ENCODE data around the gene LCE1C. TPM values are rescaled to one million over a fixed set of nuclear protein-coding genes. Genes with fewer than 3 reads are reported as not detected.

LCE1C gene
- total RNA-seq: not detected in 2 replicates

GRCh38 chr1:152806576-152806975, at the start of gene LCE1C:
LCE1C (minus strand) TSS chr1:152806651; CDS start chr1:152805478, 1,173 bp downstream.

GRCh38 chr1:152842556-152842955, 36.1 kb upstream of the LCE1C start, which contains the start of gene LCE6A:
LCE6A (plus strand) TSS chr1:152842856; CDS start chr1:152843521, 665 bp downstream.

GRCh38 chr1:152827173-152827572, 20.7 kb upstream of the LCE1C start, which contains the start of gene LCE1A:
LCE1A (plus strand) TSS chr1:152827473; CDS start chr1:152827473, 0 bp downstream.

GRCh38 chr1:152811671-152812070, 5.2 kb upstream of the LCE1C start, which contains the start of gene LCE1B:
LCE1B (plus strand) TSS chr1:152811971; CDS start chr1:152812447, 476 bp downstream.

GRCh38 chr1:152796421-152796820, 10.0 kb downstream of the LCE1C start, which contains the start of gene LCE1D:
LCE1D (plus strand) TSS chr1:152796721; CDS start chr1:152797795, 1,074 bp downstream.

GRCh38 chr1:152786077-152786476, 20.4 kb downstream of the LCE1C start, which contains the start of gene LCE1E:
LCE1E (plus strand) TSS chr1:152786257; CDS start chr1:152787300, 1,043 bp downstream.

GRCh38 chr1:152774875-152775274, 31.6 kb downstream of the LCE1C start, which contains the start of gene LCE1F:
LCE1F (plus strand) TSS chr1:152775140; CDS start chr1:152776372, 1,232 bp downstream.

GRCh38 chr1:152757747-152758146, 48.7 kb downstream of the LCE1C start, which contains the start of gene KPRP:
KPRP (plus strand) TSS chr1:152758025; CDS start chr1:152759589, 1,564 bp downstream.

Other genes with a start within 250 kb of the LCE1C start
- not detected in 2 replicates for gene LCE3E, start 239.9 kb downstream of the LCE1C start, total RNA-seq
- not detected in 2 replicates for gene LCE3D, start 226.1 kb downstream of the LCE1C start, total RNA-seq
- gene LCE3C, start 206.4 kb downstream of the LCE1C start, total RNA-seq: not detected in 2 replicates
- gene LCE3B, start 192.8 kb downstream of the LCE1C start, total RNA-seq: not detected in 2 replicates
- not detected in 2 replicates for gene LCE3A, start 183.5 kb downstream of the LCE1C start, total RNA-seq
- not detected in 2 replicates for gene LCE2D, start 143.3 kb downstream of the LCE1C start, total RNA-seq
- gene LCE2C, start 131.4 kb downstream of the LCE1C start, total RNA-seq: not detected in 2 replicates
- gene LCE2B, start 120.5 kb downstream of the LCE1C start, total RNA-seq: not detected in 2 replicates
- not detected in 2 replicates for gene LCE2A, start 108.3 kb downstream of the LCE1C start, total RNA-seq
- gene LCE4A, start 98.5 kb downstream of the LCE1C start, total RNA-seq: not detected in 2 replicates
- not detected in 2 replicates for gene KPRP, start 48.6 kb downstream of the LCE1C start, total RNA-seq
- gene LCE1F, start 31.5 kb downstream of the LCE1C start, total RNA-seq: not detected in 2 replicates
- gene LCE1E, start 20.4 kb downstream of the LCE1C start, total RNA-seq: not detected in 2 replicates
- gene LCE1D, start 9.9 kb downstream of the LCE1C start, total RNA-seq: not detected in 2 replicates
- gene LCE1B, start 5.3 kb upstream of the LCE1C start, total RNA-seq: not detected in 2 replicates
- not detected in 2 replicates for gene LCE1A, start 20.8 kb upstream of the LCE1C start, total RNA-seq
- not detected in 2 replicates for gene LCE6A, start 36.2 kb upstream of the LCE1C start, total RNA-seq
- gene LCE7A, start 53.3 kb upstream of the LCE1C start, total RNA-seq: not detected in 2 replicates
- not detected in 2 replicates for gene SMCP, start 71.7 kb upstream of the LCE1C start, total RNA-seq
- not detected in 2 replicates for gene IVL, start 101.9 kb upstream of the LCE1C start, total RNA-seq
- gene SPRR5, start 140.6 kb upstream of the LCE1C start, total RNA-seq: not detected in 2 replicates
- not detected in 2 replicates for gene SPRR4, start 164.0 kb upstream of the LCE1C start, total RNA-seq
- gene SPRR1A, start 177.4 kb upstream of the LCE1C start, total RNA-seq: not detected in 2 replicates
- 0.43 TPM in 1 of 2 replicates, not detected in the other for gene SPRR3, start 195.1 kb upstream of the LCE1C start, total RNA-seq
- gene SPRR1B, start 224.6 kb upstream of the LCE1C start, total RNA-seq: 0.17 TPM in 1 of 2 replicates, not detected in the other
- gene SPRR2D, start 234.5 kb upstream of the LCE1C start, total RNA-seq: not detected in 2 replicates